Measurements from ENCODE around the gene FNDC3B.

Gene FNDC3B

GRCh38 chr3:172195407-172195754 is 156.0 kb downstream of the FNDC3B start:
- DNase-seq: no peak

- no peak for DNase-seq
Observed at GRCh38 chr3:172197344-172197743, 158.0 kb downstream of the FNDC3B start.

- DNase-seq: no peak
Observed at GRCh38 chr3:172198428-172198827, 159.1 kb downstream of the FNDC3B start.

GRCh38 chr3:172199850-172200369 is 160.5 kb downstream of the FNDC3B start:
- peak; percentile 39 for DNase-seq

- DNase-seq: peak; percentile 83
Observed at GRCh38 chr3:172201136-172201869, 161.9 kb downstream of the FNDC3B start.

- DNase-seq: no peak
Observed at GRCh38 chr3:172201870-172202236, 162.5 kb downstream of the FNDC3B start.

- no peak for DNase-seq
Observed at GRCh38 chr3:172202797-172203196, 163.4 kb downstream of the FNDC3B start.

DNA sequence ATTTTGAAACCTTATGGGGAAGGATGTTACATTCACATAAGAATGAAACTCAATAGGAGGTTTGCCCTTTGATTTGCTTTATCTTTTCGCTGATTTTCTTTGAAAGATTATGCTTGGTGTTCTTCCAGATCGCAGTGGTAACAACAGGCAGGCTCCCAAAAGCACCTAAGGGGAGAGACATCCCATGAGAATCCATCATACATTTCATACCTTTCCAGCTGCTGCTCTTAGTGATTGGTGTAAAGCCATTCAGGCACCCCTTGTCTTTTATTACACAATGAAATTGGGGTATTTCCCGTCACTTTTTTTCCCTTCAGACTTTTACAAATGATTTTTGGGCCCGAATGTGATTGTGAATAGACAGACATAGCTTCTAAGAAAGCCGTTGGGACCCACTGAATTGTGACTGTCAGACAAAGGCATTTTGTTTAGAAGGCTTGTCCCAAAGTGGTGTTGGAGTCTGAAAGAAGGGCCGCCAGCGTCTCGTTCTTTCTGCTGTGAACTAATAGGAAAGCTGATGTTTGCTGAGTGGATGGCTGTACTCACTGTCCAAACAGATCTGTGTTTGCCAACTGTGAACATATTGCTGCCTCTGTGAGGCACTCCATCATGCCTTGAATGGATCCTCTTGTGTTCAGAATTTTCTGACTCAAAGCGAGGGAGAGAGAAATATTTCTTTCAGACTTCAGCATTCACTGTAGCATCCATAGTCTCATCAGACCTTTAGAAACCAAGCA is 164.3 kb downstream of the FNDC3B start:
- DNase-seq: no peak

GRCh38 chr3:172204716-172205115 is 165.3 kb downstream of the FNDC3B start:
- DNase-seq: no peak

DNA sequence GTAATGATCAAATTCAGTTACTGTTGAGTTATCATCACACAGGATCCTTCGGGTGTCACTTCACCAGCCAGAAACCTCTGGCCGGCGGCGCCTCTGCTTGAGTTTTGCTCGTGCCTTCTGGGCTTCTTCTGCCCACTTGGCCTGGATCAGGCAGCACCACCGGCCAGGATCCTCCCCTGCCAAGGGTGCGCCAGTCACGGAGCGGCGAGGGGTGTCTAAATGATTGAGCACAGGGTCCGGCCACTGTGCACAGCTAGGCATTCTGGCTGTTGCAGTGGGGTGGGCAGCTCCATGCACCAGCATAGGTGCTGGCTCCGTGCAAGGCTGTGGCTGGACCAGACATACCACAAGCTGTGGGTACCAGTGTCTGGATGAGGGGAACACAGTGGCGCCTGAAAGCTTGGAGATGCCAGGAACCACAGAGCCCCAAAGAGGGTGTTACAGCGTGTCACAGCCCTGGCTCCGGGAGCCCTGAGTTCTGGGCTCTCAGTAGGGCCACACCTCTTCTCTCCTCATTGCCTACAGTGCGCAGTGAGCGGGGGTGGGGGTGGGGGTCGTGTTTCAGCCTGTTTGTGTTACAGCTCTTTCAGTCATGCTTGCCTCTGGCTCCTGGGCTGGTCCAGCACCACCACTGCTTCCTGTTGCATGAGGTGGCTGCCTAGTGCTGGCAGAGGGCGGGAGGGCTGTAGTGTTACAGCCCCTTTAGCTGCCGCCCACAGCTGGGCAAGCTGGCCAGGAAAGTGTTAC is 169.4 kb downstream of the FNDC3B start:
- no peak for DNase-seq

DNA sequence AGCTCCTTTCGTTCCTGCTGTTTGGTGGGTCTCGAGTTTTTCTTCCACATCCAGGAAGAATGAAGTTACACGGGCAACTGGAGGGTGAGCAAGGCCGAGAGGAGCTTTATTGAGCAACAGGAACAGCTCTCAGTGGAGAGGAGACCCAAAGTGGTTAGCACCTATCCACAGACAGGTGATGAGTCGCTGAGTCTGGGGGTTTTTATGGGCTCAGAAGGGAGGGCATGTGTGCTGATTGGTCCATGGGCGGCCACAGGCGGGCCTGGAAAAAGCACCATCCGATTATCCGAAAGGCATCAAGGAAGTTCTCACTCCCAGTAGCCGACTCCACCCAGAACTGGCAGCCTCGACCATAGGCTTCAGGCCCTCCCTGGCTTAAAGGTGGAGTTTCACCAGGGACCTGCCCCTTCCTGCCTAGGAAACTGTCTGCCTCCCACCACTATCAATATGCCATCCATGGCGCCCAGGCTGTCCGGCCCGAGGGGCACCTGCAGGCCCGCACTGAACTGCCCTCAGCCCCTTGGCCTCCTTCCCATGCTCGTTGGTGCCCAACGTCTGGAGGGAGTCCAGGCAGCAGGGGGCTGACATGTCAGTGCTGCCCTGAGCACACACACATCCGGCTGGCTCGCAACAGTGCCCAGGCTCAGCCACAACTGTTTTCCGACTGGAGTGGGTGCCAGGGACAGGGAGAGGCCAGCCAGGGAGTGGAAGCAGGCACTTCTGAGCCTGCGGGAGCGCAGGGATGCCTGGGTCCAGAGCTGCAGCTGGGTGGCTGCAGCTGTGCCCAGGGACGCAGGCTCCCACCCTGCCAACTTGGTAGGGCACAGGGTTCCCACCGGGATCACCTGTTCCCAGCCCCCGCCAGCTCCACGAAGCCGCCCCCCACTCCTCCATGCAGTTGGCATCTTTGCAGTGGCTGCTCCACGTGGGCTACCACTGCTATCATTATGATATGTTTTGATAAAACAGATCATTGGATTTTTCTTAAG is 170.2 kb downstream of the FNDC3B start:
- DNase-seq: no peak

- DNase-seq: no peak
Observed at GRCh38 chr3:172210355-172210754, 171.0 kb downstream of the FNDC3B start.

DNA sequence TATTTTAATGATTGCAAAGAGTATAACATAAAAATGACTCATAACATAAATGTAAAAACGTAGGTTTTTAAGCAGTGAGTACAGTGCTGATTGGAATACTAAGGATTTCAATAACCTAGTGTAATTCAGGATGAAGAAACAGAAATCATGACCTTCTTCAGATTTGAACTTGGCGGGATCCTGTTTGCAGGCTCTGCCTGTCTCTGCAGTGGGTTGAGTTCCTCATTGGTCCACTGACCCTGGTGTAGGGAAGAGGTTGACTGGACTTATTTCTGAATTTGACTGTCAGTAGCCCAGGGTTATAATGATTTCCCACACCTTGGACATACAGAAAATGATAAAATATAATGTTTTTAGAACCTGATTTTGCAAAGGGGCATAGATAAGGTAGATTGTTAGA is 171.7 kb downstream of the FNDC3B start:
- DNase-seq: no peak

DNA sequence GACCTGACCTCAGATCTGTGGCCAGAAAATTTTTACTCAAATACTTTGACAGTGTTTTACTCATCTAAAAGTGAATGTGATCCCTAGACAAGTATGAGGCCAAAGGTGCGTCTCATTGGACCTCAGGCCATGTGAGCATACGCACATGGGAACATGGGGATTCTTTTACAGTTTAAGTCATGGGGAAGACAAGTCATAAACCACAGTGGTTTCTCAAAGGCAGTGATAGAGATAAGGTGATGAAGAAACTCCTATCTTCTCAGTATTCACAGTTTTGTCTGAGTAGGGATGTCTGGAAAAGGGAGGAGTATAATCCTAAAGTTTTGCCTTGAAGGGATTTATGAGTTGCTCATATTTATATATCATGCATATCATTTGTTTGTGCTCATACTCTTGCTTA is 173.8 kb downstream of the FNDC3B start:
- DNase-seq: no peak

- no peak for DNase-seq
Observed at GRCh38 chr3:172213904-172214303, 174.5 kb downstream of the FNDC3B start.

GRCh38 chr3:172216267-172216666 is 176.9 kb downstream of the FNDC3B start:
- no peak for DNase-seq

DNA sequence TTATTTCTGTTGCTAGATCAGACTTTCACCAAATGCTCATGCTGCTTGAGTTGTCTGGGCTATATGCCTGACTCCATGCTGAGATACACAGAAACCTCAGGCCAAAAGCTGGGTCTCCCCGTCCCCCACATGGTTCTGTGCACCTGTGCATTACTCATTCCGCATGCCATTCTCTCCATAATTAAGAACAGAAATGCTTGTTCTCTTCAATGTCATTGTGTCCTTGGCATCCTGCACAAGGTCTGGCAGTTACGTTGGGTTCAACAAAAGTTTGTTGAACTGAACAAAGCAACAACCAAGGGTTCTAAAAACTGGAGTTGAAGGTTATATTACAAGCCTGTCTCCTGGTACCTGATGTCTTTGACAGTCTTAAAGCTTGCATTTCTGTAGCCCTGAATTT is 177.5 kb downstream of the FNDC3B start:
- DNase-seq: no peak

- DNase-seq: no peak
Observed at GRCh38 chr3:172217877-172218276, 178.5 kb downstream of the FNDC3B start.

- DNase-seq: no peak
Observed at GRCh38 chr3:172218350-172219323, 179.3 kb downstream of the FNDC3B start.

- no peak for DNase-seq
Observed at GRCh38 chr3:172219750-172220149, 180.4 kb downstream of the FNDC3B start.

- no peak for DNase-seq
Observed at GRCh38 chr3:172221547-172221946, 182.2 kb downstream of the FNDC3B start.

Measured in hematopoietic multipotent progenitor cell treated with erythropoietin and hydrocortisone succinate and interleukin-3 and kit ligand, for 6 days (in vitro differentiated cells).